ENCODE results near the gene SOCS7.
A peak's percentile ranks its signal among the peaks of the same experiment; 100 is the strongest.

Gene SOCS7

GRCh38 chr17:38397227-38397626, 45.6 kb downstream of the SOCS7 start:
- no peaks in the 10 kb centered on the region for H3K4me1 Mint-ChIP-seq
- H3K9me3 Mint-ChIP-seq = no peaks in the 10 kb centered on the region
- no peak for ATAC-seq
- peak overlapping the region; percentile 21 for H3K27ac Mint-ChIP-seq
- H3K36me3 Mint-ChIP-seq = peaks cover 39% of the 10 kb centered on the region
- DNase-seq (ENCODE audit: low spot score in 2 of 2) = no peak
- H3K4me3 Mint-ChIP-seq = no peak overlapping the region

- H3K36me3 Mint-ChIP-seq = peaks cover 43% of the 10 kb centered on the region
- H3K4me1 Mint-ChIP-seq = no peaks in the 10 kb centered on the region
- DNase-seq (ENCODE audit: low spot score in 2 of 2) = no peak
- H3K9me3 Mint-ChIP-seq = no peaks in the 10 kb centered on the region
- H3K4me3 Mint-ChIP-seq = no peak overlapping the region
- ATAC-seq = no peak
- no peak overlapping the region for H3K27ac Mint-ChIP-seq
Observed at GRCh38 chr17:38400286-38400685, 48.6 kb downstream of the SOCS7 start.

- no peak for ATAC-seq
- no peaks in the 10 kb centered on the region for H3K4me1 Mint-ChIP-seq
- H3K4me3 Mint-ChIP-seq = no peak overlapping the region
- peaks cover 32% of the 10 kb centered on the region for H3K36me3 Mint-ChIP-seq
- H3K9me3 Mint-ChIP-seq = no peaks in the 10 kb centered on the region
- no peak for DNase-seq (ENCODE audit: low spot score in 2 of 2)
- peak overlapping the region; percentile 10 for H3K27ac Mint-ChIP-seq
Observed at GRCh38 chr17:38401459-38401858, 49.8 kb downstream of the SOCS7 start.

GRCh38 chr17:38402897-38403296, 51.3 kb downstream of the SOCS7 start:
- Mint-ChIP-seq H3K27ac (no peak overlapping the region), H3K4me1 (no peaks in the 10 kb centered on the region), H3K4me3 (no peak overlapping the region), H3K9me3 (no peaks in the 10 kb centered on the region), H3K36me3 (peaks cover 29% of the 10 kb centered on the region)
- DNase-seq (ENCODE audit: low spot score in 2 of 2) (no peak), ATAC-seq (no peak)

GRCh38 chr17:38403491-38403890, 51.8 kb downstream of the SOCS7 start:
- no peak for DNase-seq (ENCODE audit: low spot score in 2 of 2)
- no peak overlapping the region for H3K4me3 Mint-ChIP-seq
- ATAC-seq = no peak
- no peaks in the 10 kb centered on the region for H3K4me1 Mint-ChIP-seq
- H3K27ac Mint-ChIP-seq = no peak overlapping the region
- H3K9me3 Mint-ChIP-seq = no peaks in the 10 kb centered on the region
- H3K36me3 Mint-ChIP-seq = peaks cover 25% of the 10 kb centered on the region

GRCh38 chr17:38404174-38404943, 52.7 kb downstream of the SOCS7 start:
- no peak overlapping the region for H3K27ac Mint-ChIP-seq

GRCh38 chr17:38405654-38406053, 54.0 kb downstream of the SOCS7 start:
- Mint-ChIP-seq H3K4me1 (no peaks in the 10 kb centered on the region), H3K27ac (no peak overlapping the region)
- no peak for DNase-seq (ENCODE audit: low spot score in 2 of 2)

More at GRCh38 chr17:38404174-38404943, 52.7 kb downstream of the SOCS7 start:
- Mint-ChIP-seq H3K4me1 (no peaks in the 10 kb centered on the region), H3K36me3 (peaks cover 16% of the 10 kb centered on the region), H3K4me3 (no peak overlapping the region), H3K9me3 (no peaks in the 10 kb centered on the region)
- ATAC-seq (no peak), DNase-seq (ENCODE audit: low spot score in 2 of 2) (no peak)

GRCh38 chr17:38410201-38410600, 58.6 kb downstream of the SOCS7 start:
- Mint-ChIP-seq H3K27ac (peak overlapping the region; percentile 1), H3K4me1 (no peaks in the 10 kb centered on the region), H3K9me3 (no peaks in the 10 kb centered on the region), H3K36me3 (no peaks in the 10 kb centered on the region), H3K4me3 (no peak overlapping the region)
- ATAC-seq (no peak), DNase-seq (ENCODE audit: low spot score in 2 of 2) (no peak)

More at GRCh38 chr17:38405654-38406053, 54.0 kb downstream of the SOCS7 start:
- no peak for ATAC-seq
- Mint-ChIP-seq H3K9me3 (no peaks in the 10 kb centered on the region), H3K36me3 (peaks cover 7% of the 10 kb centered on the region), H3K4me3 (no peak overlapping the region)

GRCh38 chr17:38415250-38416194, 63.9 kb downstream of the SOCS7 start:
- peak; percentile 47 for ATAC-seq
- Mint-ChIP-seq H3K4me1 (peaks cover 6% of the 10 kb centered on the region), H3K4me3 (peak overlapping the region; percentile 6), H3K27ac (no peak overlapping the region), H3K9me3 (no peaks in the 10 kb centered on the region), H3K36me3 (no peaks in the 10 kb centered on the region)
- peak in 1 of 2 donors; percentile 64 for DNase-seq (ENCODE audit: low spot score in 2 of 2)

- no peak overlapping the region for H3K27ac Mint-ChIP-seq
- H3K36me3 Mint-ChIP-seq = no peaks in the 10 kb centered on the region
- H3K4me3 Mint-ChIP-seq = no peak overlapping the region
- H3K9me3 Mint-ChIP-seq = no peaks in the 10 kb centered on the region
- peaks cover 6% of the 10 kb centered on the region for H3K4me1 Mint-ChIP-seq
- ATAC-seq (no peak), DNase-seq (ENCODE audit: low spot score in 2 of 2) (no peak)
Observed at GRCh38 chr17:38416840-38417209, 65.2 kb downstream of the SOCS7 start.

- no peak for DNase-seq (ENCODE audit: low spot score in 2 of 2)
- H3K9me3 Mint-ChIP-seq = no peaks in the 10 kb centered on the region
- H3K36me3 Mint-ChIP-seq = no peaks in the 10 kb centered on the region
- H3K27ac Mint-ChIP-seq = no peak overlapping the region
- no peak for ATAC-seq
- H3K4me1 Mint-ChIP-seq = peaks cover 6% of the 10 kb centered on the region
- no peak overlapping the region for H3K4me3 Mint-ChIP-seq
Observed at GRCh38 chr17:38417210-38417951, 65.7 kb downstream of the SOCS7 start.

- Mint-ChIP-seq H3K36me3 (no peaks in the 10 kb centered on the region), H3K9me3 (no peaks in the 10 kb centered on the region), H3K27ac (no peak overlapping the region), H3K4me3 (peak overlapping the region; percentile 55), H3K4me1 (peaks cover 6% of the 10 kb centered on the region)
- no peak for DNase-seq (ENCODE audit: low spot score in 2 of 2)
- no peak for ATAC-seq
Observed at GRCh38 chr17:38418062-38418692, 66.5 kb downstream of the SOCS7 start.

GRCh38 chr17:38418693-38419507, 67.3 kb downstream of the SOCS7 start:
- Mint-ChIP-seq H3K27ac (no peak overlapping the region), H3K36me3 (no peaks in the 10 kb centered on the region), H3K4me3 (peak overlapping the region; percentile 55), H3K4me1 (peaks cover 6% of the 10 kb centered on the region), H3K9me3 (no peaks in the 10 kb centered on the region)
- DNase-seq (ENCODE audit: low spot score in 2 of 2) (no peak), ATAC-seq (no peak)

- Mint-ChIP-seq H3K36me3 (no peaks in the 10 kb centered on the region), H3K4me1 (peaks cover 10% of the 10 kb centered on the region), H3K4me3 (no peak overlapping the region), H3K9me3 (no peaks in the 10 kb centered on the region), H3K27ac (no peak overlapping the region)
- DNase-seq (ENCODE audit: low spot score in 2 of 2) (no peak), ATAC-seq (no peak)
Observed at GRCh38 chr17:38419508-38419981, 67.9 kb downstream of the SOCS7 start.

All from stimulated activated effector memory CD8-positive, alpha-beta T cell treated with anti-CD3 and anti-CD28 coated beads, Interleukin-12 subunit alpha, Interleukin-12 subunit beta, amount 100 ng/mL, for 72 hours (primary cell).